ENCODE results near the gene PPP3R1. TPM values are rescaled to one million over a fixed set of nuclear protein-coding genes. Genes with fewer than 3 reads are reported as not detected.

Gene PPP3R1
- total RNA-seq, 1 experiment from 2014 or later, result 24.5 TPM

DNA sequence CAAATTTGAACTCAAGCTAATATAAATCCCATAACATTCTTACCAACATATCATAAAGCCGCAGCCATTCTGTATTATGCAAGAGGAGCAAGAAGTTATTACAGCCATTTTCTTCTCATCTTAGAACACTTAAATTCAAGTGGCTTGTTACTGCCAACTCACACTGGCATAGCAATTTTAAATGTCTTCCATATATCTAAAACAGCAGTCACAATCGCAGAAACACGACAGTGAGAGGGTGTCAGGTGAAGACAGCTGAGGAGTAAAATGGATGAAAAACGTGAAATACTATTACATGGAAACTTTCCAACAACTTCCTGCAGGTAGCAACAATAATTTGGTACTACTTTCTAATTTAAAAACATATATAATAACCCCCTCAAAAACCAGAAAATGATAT lies 17.9 kb downstream of the PPP3R1 start:
- DNase-seq (ENCODE audit: low spot score), result no peak

GRCh38 chr2:68231061-68231372 lies 21.3 kb downstream of the PPP3R1 start:
- no peak for DNase-seq (ENCODE audit: low spot score)

DNA sequence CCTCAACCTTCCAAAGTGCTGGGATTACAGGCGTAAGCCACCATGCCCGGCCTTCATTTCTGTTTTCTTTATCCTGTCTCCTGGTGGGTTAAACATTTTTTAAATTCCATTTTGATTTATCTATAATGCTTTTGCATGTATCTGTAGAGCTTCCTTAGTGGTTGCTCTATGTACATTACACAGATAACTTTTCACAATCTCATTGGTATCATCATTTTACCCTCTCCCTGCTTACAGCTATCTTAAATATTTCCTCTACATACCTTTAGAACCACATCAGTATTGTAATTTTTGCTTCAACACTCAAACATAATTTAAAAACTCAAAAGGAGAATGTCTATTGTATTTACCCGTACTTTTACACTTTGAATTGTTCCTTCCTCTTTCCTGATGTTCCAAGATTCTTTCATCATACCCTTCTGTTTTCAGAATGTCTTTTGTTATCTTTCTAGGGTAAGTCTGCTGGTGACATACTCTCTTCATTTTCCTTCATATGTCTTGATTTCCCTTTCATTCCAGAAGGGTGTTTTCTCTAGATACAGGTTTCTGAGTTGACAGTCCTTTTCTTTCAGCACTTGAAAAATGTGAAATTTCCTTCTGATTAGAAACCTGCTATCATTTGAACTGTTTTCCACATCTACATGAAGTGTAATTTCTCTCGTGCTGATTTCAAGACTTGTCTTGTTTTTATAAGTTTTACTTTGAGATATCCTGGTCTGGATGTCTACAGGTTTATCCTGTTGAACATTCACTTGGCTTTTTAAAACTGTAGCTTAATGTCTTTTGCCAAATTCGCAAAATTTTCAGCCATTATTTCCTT lies 21.9 kb downstream of the PPP3R1 start:
- no peak for DNase-seq (ENCODE audit: low spot score)

DNA sequence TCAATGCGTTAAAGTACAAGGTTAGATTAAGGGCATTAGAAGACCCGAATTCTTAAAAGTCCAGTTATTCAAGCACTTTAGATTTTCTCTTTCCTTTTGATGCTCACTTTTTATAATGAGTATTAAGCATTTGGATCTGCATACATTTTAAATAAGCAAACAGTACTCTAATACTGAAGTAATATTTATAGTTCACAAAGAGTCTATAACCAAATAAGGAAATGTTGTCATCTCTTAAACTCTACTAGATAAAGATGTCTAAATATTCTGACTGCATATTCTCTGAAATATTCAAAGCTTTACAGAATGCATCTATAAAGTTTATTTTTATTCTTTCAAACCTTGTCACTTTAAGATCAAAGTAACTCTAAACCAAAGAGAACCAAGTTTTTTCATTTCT lies 25.5 kb downstream of the PPP3R1 start:
- DNase-seq (ENCODE audit: low spot score), result no peak

- peak; percentile 44 for DNase-seq (ENCODE audit: low spot score)
Observed at GRCh38 chr2:68225119-68225632, 27.2 kb downstream of the PPP3R1 start.

DNA sequence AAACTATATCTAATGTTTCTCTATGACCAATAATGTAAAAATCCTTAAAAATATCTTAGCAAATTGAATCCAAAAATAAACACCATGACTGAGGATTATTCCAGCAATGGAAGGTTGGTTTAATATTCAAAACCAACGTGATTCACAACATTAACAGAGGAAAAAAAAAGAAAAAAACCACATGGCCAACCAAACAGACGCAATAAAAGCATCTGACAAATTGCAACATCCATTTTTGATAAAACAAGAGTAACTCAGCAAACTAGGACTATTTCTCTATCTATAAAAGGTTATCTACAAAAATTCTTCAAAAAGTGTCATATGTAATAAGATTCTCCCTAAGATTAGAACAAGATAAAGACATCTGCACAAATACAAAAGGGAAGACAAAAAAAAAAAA lies 28.9 kb downstream of the PPP3R1 start:
- no peak for DNase-seq (ENCODE audit: low spot score)

DNA sequence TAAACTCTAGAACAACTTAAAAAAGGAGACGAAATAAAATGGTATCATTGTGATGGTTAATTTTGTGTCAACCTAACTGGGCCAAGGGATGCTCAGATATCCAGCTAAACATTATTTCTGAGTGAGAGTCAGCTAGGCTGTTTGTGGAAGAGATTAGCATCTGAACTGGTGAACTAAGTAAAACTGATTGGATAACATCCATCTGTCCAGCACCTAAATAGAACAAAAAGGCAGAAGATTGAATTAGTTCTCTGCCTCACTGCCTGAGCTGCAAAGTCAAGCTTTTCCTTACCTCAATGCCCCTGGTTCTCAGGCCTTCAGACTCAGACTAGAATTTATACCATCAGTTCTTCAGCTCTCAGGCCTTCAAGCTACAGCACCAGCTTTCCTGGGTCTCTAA lies 30.0 kb downstream of the PPP3R1 start:
- no peak for DNase-seq (ENCODE audit: low spot score)

GRCh38 chr2:68218343-68218901 lies 33.9 kb downstream of the PPP3R1 start:
- no peak for DNase-seq (ENCODE audit: low spot score)

GRCh38 chr2:68217729-68218128 lies 34.6 kb downstream of the PPP3R1 start:
- DNase-seq (ENCODE audit: low spot score), result no peak

- no peak for DNase-seq (ENCODE audit: low spot score)
Observed at GRCh38 chr2:68216454-68217310, 35.6 kb downstream of the PPP3R1 start.

DNA sequence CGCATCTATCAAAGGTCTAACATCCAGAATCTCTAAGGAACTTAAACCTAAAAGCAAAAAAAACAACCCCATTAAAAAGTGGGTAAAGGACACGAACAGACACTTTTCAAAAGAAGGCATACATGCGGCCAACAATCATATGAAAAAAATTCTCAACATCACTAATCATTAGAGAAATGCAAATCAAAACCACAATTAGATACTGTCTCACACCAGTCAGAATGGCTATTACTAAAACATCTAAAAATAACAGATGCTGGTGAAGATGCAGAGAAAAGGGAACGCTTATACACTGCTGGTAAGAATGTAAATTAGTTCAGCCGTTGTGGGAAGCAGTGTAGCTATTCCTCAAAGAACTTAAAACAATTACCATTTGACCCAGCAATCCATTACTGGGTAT lies 38.0 kb downstream of the PPP3R1 start:
- no peak for DNase-seq (ENCODE audit: low spot score)

DNA sequence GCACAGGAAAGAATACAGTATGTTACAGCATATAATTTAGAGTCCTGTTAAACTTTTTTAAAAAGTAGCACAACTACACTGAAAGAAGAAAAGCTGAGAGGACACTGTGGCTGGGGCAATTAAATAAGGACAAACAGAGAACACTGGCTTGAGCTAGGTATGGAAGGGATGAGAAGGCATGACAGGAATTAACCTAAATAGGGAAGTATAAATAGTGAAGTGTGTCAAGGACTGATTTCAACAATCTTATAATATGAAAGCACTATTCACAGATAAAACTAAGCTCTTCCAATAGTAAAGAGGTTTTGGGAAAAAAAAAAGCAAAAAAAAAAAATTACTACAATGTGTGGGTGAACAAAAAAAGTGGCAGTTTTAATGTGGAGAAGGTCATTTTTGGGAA lies 45.5 kb downstream of the PPP3R1 start:
- no peak for DNase-seq (ENCODE audit: low spot score)

DNA sequence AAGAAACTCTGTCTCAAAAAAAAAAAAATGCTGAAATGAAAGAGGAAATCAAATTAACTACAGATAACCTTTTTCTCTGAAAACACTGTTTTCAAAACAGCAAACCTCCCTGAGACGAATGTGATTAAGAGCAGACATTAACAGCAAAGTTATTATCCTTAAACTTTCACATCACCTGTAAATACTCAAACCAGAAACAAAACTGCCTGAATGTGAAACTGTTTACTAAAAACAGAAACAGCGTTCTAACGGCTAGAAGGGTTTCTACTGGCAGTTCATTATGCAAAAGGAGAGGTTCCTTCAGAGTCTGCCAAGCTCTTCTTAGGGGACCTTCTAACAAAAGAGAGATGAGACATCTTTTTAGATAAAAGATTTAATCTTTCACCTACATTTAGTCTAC lies 48.7 kb downstream of the PPP3R1 start:
- no peak for DNase-seq (ENCODE audit: low spot score)

- DNase-seq (ENCODE audit: low spot score), result no peak
Observed at GRCh38 chr2:68200157-68200787, 52.1 kb downstream of the PPP3R1 start.

- peak; percentile 11 for DNase-seq (ENCODE audit: low spot score)
Observed at GRCh38 chr2:68196120-68196716, 56.1 kb downstream of the PPP3R1 start.

DNA sequence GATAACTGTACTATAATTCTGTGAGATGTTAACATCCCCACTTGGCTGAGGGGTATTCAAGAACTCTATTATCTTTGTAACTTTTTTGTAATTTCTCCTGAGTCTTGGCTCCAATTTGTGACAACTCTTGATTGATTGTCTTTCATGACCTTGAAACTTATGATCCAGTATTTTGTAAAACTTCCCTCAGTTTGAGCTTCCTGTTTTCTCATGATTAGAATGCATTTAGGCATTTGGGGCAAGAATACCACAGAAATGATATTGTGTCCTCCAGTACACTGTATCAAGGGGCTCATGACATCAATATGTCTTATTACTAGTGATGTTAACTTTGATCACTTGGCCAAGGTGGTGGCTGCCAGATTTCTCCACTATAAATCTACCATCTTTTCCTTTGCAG lies 57.2 kb downstream of the PPP3R1 start:
- DNase-seq (ENCODE audit: low spot score), result no peak

DNA sequence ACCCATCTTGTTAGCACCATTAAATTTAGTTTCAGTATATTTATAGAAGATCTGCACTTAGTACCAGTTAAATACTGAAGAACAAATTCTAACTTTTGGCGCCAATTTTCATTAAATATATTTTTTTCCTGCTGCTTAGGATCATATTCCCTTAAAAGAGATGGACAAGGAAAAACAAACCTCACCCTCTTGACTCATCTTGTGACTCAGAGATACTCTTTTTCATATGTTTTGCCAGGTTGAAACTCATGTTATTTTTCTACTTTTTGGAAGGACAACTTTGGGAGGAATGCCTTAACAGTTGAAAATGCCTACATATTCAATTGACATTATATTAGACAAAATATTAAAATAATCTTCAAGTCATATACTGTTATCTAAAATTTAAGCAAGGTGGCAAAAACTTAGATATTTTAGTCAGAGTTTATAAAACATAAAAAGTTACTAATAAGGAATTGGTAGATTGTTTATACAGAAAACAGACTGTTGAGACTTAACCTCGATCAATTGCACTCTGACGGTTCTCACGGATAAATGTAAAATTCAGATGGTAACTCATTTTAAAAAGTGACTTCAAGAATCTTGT lies 58.5 kb downstream of the PPP3R1 start:
- peak; percentile 54 for DNase-seq (ENCODE audit: low spot score)

- DNase-seq (ENCODE audit: low spot score), result no peak
Observed at GRCh38 chr2:68193144-68193543, 59.2 kb downstream of the PPP3R1 start.

DNA sequence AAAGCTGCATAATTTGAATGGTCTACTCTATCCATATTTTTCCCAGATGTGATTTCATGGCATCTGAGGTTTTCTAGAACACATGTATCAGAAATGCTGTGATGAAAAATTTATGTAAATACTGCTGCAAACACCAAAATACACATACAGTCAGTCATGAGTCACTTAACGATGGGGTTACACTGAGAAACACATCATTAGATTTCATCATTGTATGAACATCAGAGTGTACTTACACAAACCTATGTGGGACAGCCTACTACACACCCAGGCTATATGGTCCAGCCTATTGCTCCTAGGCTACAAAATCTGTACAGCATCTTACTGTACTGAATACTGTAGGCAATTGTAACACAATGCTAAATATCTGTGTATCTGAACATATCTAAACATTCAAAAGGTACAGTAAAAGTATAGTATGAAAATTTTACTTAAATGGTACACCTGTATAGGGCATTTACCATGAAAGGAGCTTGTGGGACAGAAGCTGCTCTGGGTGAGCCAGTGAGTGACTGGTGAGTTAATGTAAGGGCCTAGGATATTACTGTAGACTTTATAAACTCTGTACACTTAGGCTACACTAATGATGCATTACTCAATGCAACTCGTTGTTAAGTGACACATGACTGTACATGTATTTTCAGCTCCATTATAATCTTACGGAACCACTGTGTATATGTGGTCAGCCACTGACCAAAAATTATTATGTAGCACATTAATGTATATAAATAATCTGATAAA lies 61.2 kb downstream of the PPP3R1 start:
- peak; percentile 11 for DNase-seq (ENCODE audit: low spot score)

DNA sequence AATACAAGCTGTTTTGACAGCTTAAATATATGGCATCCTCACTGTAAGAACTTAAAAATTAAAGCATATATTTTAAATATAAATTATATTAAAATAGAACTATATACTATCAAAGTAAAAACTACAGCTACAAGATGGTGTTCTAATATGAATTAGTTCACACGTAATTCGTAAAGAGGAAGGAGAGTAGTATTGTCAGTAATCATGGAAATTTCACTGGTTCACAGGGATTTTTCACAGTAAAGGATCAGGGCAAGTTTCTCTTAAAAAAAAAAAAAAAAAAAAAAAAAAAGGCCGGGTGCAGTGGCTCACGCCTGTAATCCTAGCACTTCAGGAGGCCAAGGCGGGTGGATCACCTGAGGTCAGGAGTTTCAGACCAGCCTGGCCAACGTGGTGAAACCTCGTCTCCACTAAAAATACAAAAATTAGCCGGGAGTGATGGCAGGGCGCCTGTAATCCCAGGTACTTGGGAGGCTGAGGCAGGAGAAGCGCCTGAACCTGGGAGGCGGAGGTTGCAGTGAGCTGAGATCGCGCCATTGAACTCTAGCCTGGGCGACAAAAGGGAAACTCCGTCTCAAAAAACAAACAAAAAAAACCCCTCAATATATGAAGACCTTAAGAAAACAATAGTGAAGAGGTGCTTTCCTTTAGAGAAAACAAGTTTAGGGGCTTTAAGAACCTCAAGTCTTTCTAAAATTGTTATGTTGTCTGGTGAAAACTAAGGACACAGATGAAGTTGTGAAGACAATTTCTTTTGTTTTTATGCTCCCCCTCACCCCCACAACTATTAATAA lies 62.1 kb downstream of the PPP3R1 start:
- DNase-seq (ENCODE audit: low spot score), result no peak
